A549 treated with AZD9567 at 1 μM for 4 hours (cell line): ENCODE measurements around the gene OR2M3. TPM values are rescaled to one million over a fixed set of nuclear protein-coding genes. Genes with fewer than 3 reads are reported as not detected.

Experiments used
- total RNA-seq: library from RNA; stranded (reverse); fragments of 200-300 nt; extraction: Qiagen RNA extraction; gene quantifications from 5 replicates; pipeline ENCODE4 v1.2.3, GENCODE V29; 2022; ENCODE audit not compliant: insufficient read depth

The OR2M3 gene
- total RNA-seq, result not detected in 5 replicates

GRCh38 chr1:248196965-248197364 is at the start of gene OR2M3:
OR2M3 (plus strand) TSS chr1:248197265; CDS start chr1:248203068, 5,803 bp downstream.

GRCh38 chr1:248174521-248174920 is 22.5 kb upstream of the OR2M3 start, which contains the start of gene OR2M2:
OR2M2 (plus strand) TSS chr1:248174821; CDS start chr1:248179986, 5,165 bp downstream.

GRCh38 chr1:248231117-248231516 is 34.1 kb downstream of the OR2M3 start, which contains the start of gene OR2M4:
OR2M4 (plus strand) TSS chr1:248231417; CDS start chr1:248238929, 7,512 bp downstream.

Other genes with a start within 250 kb of the OR2M3 start
- gene OR2L8, start 248.4 kb upstream of the OR2M3 start, total RNA-seq, result not detected in 5 replicates
- gene OR2AK2, start 232.0 kb upstream of the OR2M3 start, total RNA-seq, result not detected in 5 replicates
- gene OR2L5, start 183.6 kb upstream of the OR2M3 start, total RNA-seq, result not detected in 5 replicates
- not detected in 5 replicates for gene OR2L2, start 167.2 kb upstream of the OR2M3 start, total RNA-seq
- not detected in 5 replicates for gene OR2L3, start 150.4 kb upstream of the OR2M3 start, total RNA-seq
- not detected in 5 replicates for gene OR2L13, start 102.1 kb upstream of the OR2M3 start, total RNA-seq
- not detected in 5 replicates for gene OR2M5, start 52.1 kb upstream of the OR2M3 start, total RNA-seq
- not detected in 5 replicates for gene OR2M2, start 22.4 kb upstream of the OR2M3 start, total RNA-seq
- gene OR2M4, start 34.2 kb downstream of the OR2M3 start, total RNA-seq, result not detected in 5 replicates
- gene OR2T33, start 80.7 kb downstream of the OR2M3 start, total RNA-seq, result not detected in 5 replicates
- not detected in 5 replicates for gene OR2T12, start 106.2 kb downstream of the OR2M3 start, total RNA-seq
- not detected in 5 replicates for gene OR2M7, start 127.3 kb downstream of the OR2M3 start, total RNA-seq
- not detected in 5 replicates for gene OR14C36, start 151.5 kb downstream of the OR2M3 start, total RNA-seq
- gene OR2T4, start 164.4 kb downstream of the OR2M3 start, total RNA-seq, result not detected in 5 replicates
- not detected in 5 replicates for gene OR2T6, start 178.5 kb downstream of the OR2M3 start, total RNA-seq
- not detected in 5 replicates for gene OR2T1, start 205.8 kb downstream of the OR2M3 start, total RNA-seq
- not detected in 5 replicates for gene OR2T2, start 248.4 kb downstream of the OR2M3 start, total RNA-seq